H7 (cell line): ENCODE results near the gene POLRMT. TPM values are rescaled to one million over a fixed set of nuclear protein-coding genes. Genes with fewer than 3 reads are reported as not detected.
"Not testable (repeated sequence)": the region's sequence is repeated elsewhere in the genome, so short reads cannot be mapped to it uniquely, and the experiment has no call there.

Source experiments
- DNase-seq: peaks from one replicate; pipeline ENCODE4 v3.0.0; 2012
- H3K27me3 ChIP-seq: 2 replicates; pipeline ENCODE4 v1.6.0; 2011; ENCODE audit warnings: mild to moderate bottlenecking, low read length; ENCODE audit not compliant: control insufficient read depth, insufficient read depth
- H3K36me3 ChIP-seq: replicated peaks from 2 replicates; pipeline ENCODE4 v1.5.1; 2011; ENCODE audit warnings: low read length; ENCODE audit not compliant: control insufficient read depth, insufficient read depth
- H3K4me3 ChIP-seq: 2 replicates; pipeline ENCODE4 v1.5.1; 2011; ENCODE audit warnings: low read depth, mild to moderate bottlenecking, control low read depth, low read length, moderate library complexity; ENCODE audit not compliant: insufficient read depth
- total RNA-seq: library from RNA; depleted of rRNA; stranded (reverse); fragments of >200 nt; shearing (Covaris generic); gene quantifications from 2 replicates; pipeline ENCODE4 v1.2.3, GENCODE V29; 2014

The POLRMT gene
- total RNA-seq, 1 experiment from 2014 or later = 128 TPM

GRCh38 chr19:670609-671075 is 37.3 kb upstream of the POLRMT start:
- peak; percentile 91 for DNase-seq
- H3K27me3 ChIP-seq = peaks cover 3% of the 10 kb centered on the region
- H3K36me3 ChIP-seq = no peaks in the 10 kb centered on the region
- no peak overlapping the region for H3K4me3 ChIP-seq

- H3K27me3 ChIP-seq, DNase-seq, H3K4me3 ChIP-seq, H3K36me3 ChIP-seq: not testable (repeated sequence)
These were observed 35.5 kb upstream of the POLRMT start for GRCh38 chr19:668675-669434.

GRCh38 chr19:666985-667573 is 33.7 kb upstream of the POLRMT start:
- H3K4me3 ChIP-seq, H3K27me3 ChIP-seq, DNase-seq, H3K36me3 ChIP-seq: not testable (repeated sequence)

- peak; percentile 99 for DNase-seq
- no peak overlapping the region for H3K4me3 ChIP-seq
- H3K36me3 ChIP-seq = no peaks in the 10 kb centered on the region
- no peaks in the 10 kb centered on the region for H3K27me3 ChIP-seq
These were observed 31.6 kb upstream of the POLRMT start for GRCh38 chr19:664913-665443.

GRCh38 chr19:663682-664117 is 30.4 kb upstream of the POLRMT start:
- DNase-seq = peak; percentile 84
- H3K36me3 ChIP-seq = no peaks in the 10 kb centered on the region
- H3K4me3 ChIP-seq = peak overlapping the region; percentile 49
- H3K27me3 ChIP-seq = no peaks in the 10 kb centered on the region

GRCh38 chr19:662962-663681 is 29.8 kb upstream of the POLRMT start, which contains the start of gene RNF126:
Gene RNF126 (minus strand): TSS chr19:663214. CDS start chr19:663121, 93 bp downstream.
- DNase-seq = peak; percentile 100
- Histone ChIP-seq H3K4me3 (peak within 1 kb of the TSS; percentile 97), H3K27me3 (no peaks in the 10 kb centered on the region), H3K36me3 (no peaks in the 10 kb centered on the region)

GRCh38 chr19:662207-662961 is 29.0 kb upstream of the POLRMT start:
- Histone ChIP-seq H3K27me3 (no peaks in the 10 kb centered on the region), H3K4me3 (peak overlapping the region; percentile 97), H3K36me3 (no peaks in the 10 kb centered on the region)
- peak; percentile 87 for DNase-seq

GRCh38 chr19:661427-662196 is 28.3 kb upstream of the POLRMT start:
- Histone ChIP-seq H3K36me3 (no peaks in the 10 kb centered on the region), H3K4me3 (peak overlapping the region; percentile 97), H3K27me3 (no peaks in the 10 kb centered on the region)
- no peak for DNase-seq

- DNase-seq = no peak
- Histone ChIP-seq H3K36me3 (no peaks in the 10 kb centered on the region), H3K4me3 (no peak overlapping the region), H3K27me3 (no peaks in the 10 kb centered on the region)
These were observed 27.6 kb upstream of the POLRMT start for GRCh38 chr19:660793-661426.

GRCh38 chr19:658916-659839 is 25.8 kb upstream of the POLRMT start:
- Histone ChIP-seq H3K4me3 (no peak overlapping the region), H3K27me3 (no peaks in the 10 kb centered on the region), H3K36me3 (peaks cover 2% of the 10 kb centered on the region)
- no peak for DNase-seq

- Histone ChIP-seq H3K27me3 (no peaks in the 10 kb centered on the region), H3K4me3 (no peak overlapping the region), H3K36me3 (peaks cover 3% of the 10 kb centered on the region)
- no peak for DNase-seq
These were observed 24.9 kb upstream of the POLRMT start for GRCh38 chr19:658059-658839.

- no peak for DNase-seq
- Histone ChIP-seq H3K36me3 (peaks cover 3% of the 10 kb centered on the region), H3K4me3 (no peak overlapping the region), H3K27me3 (no peaks in the 10 kb centered on the region)
These were observed 24.3 kb upstream of the POLRMT start for GRCh38 chr19:657611-658010.
